H1 (cell line): ENCODE measurements around the gene CNTN6. TPM values are rescaled to one million over a fixed set of nuclear protein-coding genes. Genes with fewer than 3 reads are reported as not detected.

Source experiments
- CTCF ChIA-PET: fragments of 300-600 bp; sonication (Branson Sonifier 250); formaldehyde crosslinking; loops from one replicate; lab custom pipeline; 2021; ENCODE audit not compliant: partially characterized antibody; lab: Charles Lee
- POLR2A ChIA-PET: fragments of 300-600 bp; sonication (Branson Sonifier 250); formaldehyde crosslinking; loops from one replicate; lab custom pipeline; 2021; ENCODE audit warnings: inconsistent platforms; ENCODE audit not compliant: partially characterized antibody; lab: Charles Lee
- DNase-seq, 2 experiments: peaks; one replicate each; pipeline versions ENCODE4 v3.0.0 to v3.0.0-alpha.2; 2010 to 2022; ENCODE audit warnings: low spot score in 2 of 2, low read depth in 1 of 2, mixed read lengths in 1 of 2
- FAIRE-seq: peaks from 2 replicates; lab custom pipeline; 2011; peaks lifted over from hg19 to GRCh38; lab: Jason Lieb, UNC
- H2AFZ ChIP-seq: 2 replicates; pipeline ENCODE4 v1.8.1; 2012; ENCODE audit warnings: low read length, inconsistent platforms
- H2AK5ac ChIP-seq: 2 replicates; pipeline ENCODE4 v1.6.1; 2013; ENCODE audit warnings: low read depth, low read length
- H2BK120ac ChIP-seq: replicated peaks from 2 replicates; pipeline ENCODE3; 2013; ENCODE audit warnings: low read depth, low read length, inconsistent platforms
- H2BK12ac ChIP-seq: 2 replicates; pipeline ENCODE4 v1.6.1; 2013; ENCODE audit warnings: low read depth, low read length
- H2BK15ac ChIP-seq: 2 replicates; pipeline ENCODE4 v1.6.1; 2013; ENCODE audit warnings: low read length
- H2BK20ac ChIP-seq: 2 replicates; pipeline ENCODE4 v1.6.1; 2013; ENCODE audit warnings: low read length
- H2BK5ac ChIP-seq: 2 replicates; pipeline ENCODE4 v1.6.1; 2013; ENCODE audit warnings: low read depth, low read length
- H3K14ac ChIP-seq: 2 replicates; pipeline ENCODE4 v1.6.1; 2013; ENCODE audit warnings: inconsistent platforms; ENCODE audit not compliant: insufficient read length
- H3K18ac ChIP-seq: 2 replicates; pipeline ENCODE4 v1.6.1; 2013; ENCODE audit warnings: low read length; ENCODE audit errors: extremely low read depth
- H3K23ac ChIP-seq: 2 replicates; pipeline ENCODE4 v1.6.1; 2013; ENCODE audit warnings: inconsistent platforms; ENCODE audit not compliant: insufficient read length
- H3K23me2 ChIP-seq: 2 replicates; pipeline ENCODE4 v1.6.1; 2013; ENCODE audit warnings: low read depth, low read length
- H3K27ac ChIP-seq: 2 replicates; pipeline ENCODE4 v1.6.1; 2011; ENCODE audit warnings: low read depth, low read length, inconsistent platforms
- H3K27me3 ChIP-seq, 4 experiments: replicated peaks in 1 of 4; 1 replicate in 1 of 4; 2 replicates in 3 of 4; pipeline versions ENCODE4 v1.6.1 to v1.8.1; 2011 to 2013; ENCODE audit warnings: low read length in 3 of 4, mild to moderate bottlenecking in 3 of 4, inconsistent platforms in 2 of 4, mixed read lengths in 2 of 4, moderate library complexity in 1 of 4; ENCODE audit not compliant: control insufficient read depth in 3 of 4, insufficient read depth in 3 of 4; ENCODE audit errors: extremely low read depth in 1 of 4
- H3K36me3 ChIP-seq, 4 experiments: 2 replicates each; pipeline versions ENCODE4 v1.6.1 to v1.8.1; 2011 to 2013; ENCODE audit warnings: mild to moderate bottlenecking in 4 of 4, low read length in 3 of 4, moderate library complexity in 2 of 4, control low read depth in 1 of 4, inconsistent platforms in 1 of 4; ENCODE audit not compliant: insufficient read depth in 4 of 4, control insufficient read depth in 2 of 4
- H3K4ac ChIP-seq: replicated peaks from 2 replicates; pipeline ENCODE3; 2013; ENCODE audit warnings: low read length, low read depth, mixed read lengths, inconsistent platforms; ENCODE audit not compliant: insufficient read length
- H3K4me1 ChIP-seq, 4 experiments: replicated peaks in 1 of 4; 1 replicate in 1 of 4; 2 replicates in 3 of 4; pipeline versions ENCODE4 v1.6.1 to v1.8.1; 2011 to 2013; ENCODE audit warnings: low read length in 3 of 4, inconsistent platforms in 2 of 4, mixed read lengths in 1 of 4; ENCODE audit not compliant: insufficient read depth in 4 of 4, control insufficient read depth in 3 of 4
- H3K4me2 ChIP-seq, 2 experiments: 2 replicates each; pipeline versions ENCODE4 v1.6.1 to v1.8.1; 2011 to 2013; ENCODE audit warnings: low read depth in 2 of 2, low read length in 2 of 2, control low read depth in 1 of 2, inconsistent platforms in 1 of 2, mild to moderate bottlenecking in 1 of 2; ENCODE audit not compliant: insufficient read depth in 1 of 2
- H3K4me3 ChIP-seq, 4 experiments: fragments of 200-600, 300-600 bp in 1 of 4; sonication (generic), shearing (Covaris generic), sonication (Bioruptor Twin) in 1 of 4; 2 replicates each; pipeline versions ENCODE4 v1.5.1 to v1.8.1; 2011 to 2016; ENCODE audit warnings: low read length in 4 of 4, low read depth in 3 of 4, control low read depth in 2 of 4, inconsistent platforms in 2 of 4, mild to moderate bottlenecking in 2 of 4, mixed read lengths in 1 of 4, moderate library complexity in 1 of 4; ENCODE audit not compliant: insufficient read depth in 2 of 4; ENCODE audit errors: extremely low read depth in 1 of 4
- H3K56ac ChIP-seq: replicated peaks from 2 replicates; pipeline ENCODE3; 2013; ENCODE audit warnings: low read depth, mild to moderate bottlenecking, mixed read lengths, low read length, inconsistent platforms; ENCODE audit not compliant: insufficient read length
- H3K79me1 ChIP-seq: 2 replicates; pipeline ENCODE4 v1.6.1; 2013; ENCODE audit warnings: low read depth, low read length, control low read depth
- H3K79me2 ChIP-seq, 2 experiments: 2 replicates each; pipeline versions ENCODE4 v1.6.1 to v1.8.1; 2012 to 2013; ENCODE audit warnings: low read length in 2 of 2, mild to moderate bottlenecking in 2 of 2, inconsistent platforms in 1 of 2; ENCODE audit not compliant: insufficient read depth in 2 of 2, control insufficient read depth in 1 of 2
- H3K9ac ChIP-seq, 4 experiments: replicated peaks in 1 of 4; 1 replicate in 1 of 4; 2 replicates in 3 of 4; pipeline versions ENCODE4 v1.6.1 to v1.8.1; 2011 to 2013; ENCODE audit warnings: low read depth in 3 of 4, low read length in 3 of 4, control low read depth in 2 of 4, mild to moderate bottlenecking in 2 of 4, moderate library complexity in 2 of 4, inconsistent platforms in 1 of 4; ENCODE audit errors: extremely low read depth in 1 of 4
- H3K9me3 ChIP-seq, 2 experiments: 2 replicates each; pipeline versions ENCODE4 v1.6.1 to v1.8.1; 2012 to 2013; ENCODE audit warnings: mild to moderate bottlenecking in 2 of 2, moderate library complexity in 2 of 2, control low read depth in 1 of 2, inconsistent platforms in 1 of 2, low read depth in 1 of 2, low read length in 1 of 2, mixed read lengths in 1 of 2; ENCODE audit not compliant: insufficient read depth in 2 of 2
- H4K20me1 ChIP-seq, 2 experiments: replicated peaks in 1 of 2; 2 replicates each; pipeline versions ENCODE3 to v1.8.1; 2011 to 2013; ENCODE audit warnings: inconsistent platforms in 2 of 2, low read length in 2 of 2, mild to moderate bottlenecking in 1 of 2; ENCODE audit not compliant: insufficient read depth in 2 of 2, control insufficient read depth in 1 of 2
- H4K5ac ChIP-seq: 2 replicates; pipeline ENCODE4 v1.6.1; 2013; ENCODE audit warnings: low read length, low read depth, mixed read lengths, inconsistent platforms; ENCODE audit not compliant: insufficient read length
- H4K8ac ChIP-seq: 2 replicates; pipeline ENCODE4 v1.8.0; 2013; ENCODE audit warnings: mild to moderate bottlenecking, moderate library complexity, low read length, inconsistent platforms; ENCODE audit not compliant: insufficient read depth; ENCODE audit errors: extremely low read depth
- H4K91ac ChIP-seq: replicated peaks from 2 replicates; pipeline ENCODE3; 2013; ENCODE audit warnings: low read length, mixed read lengths, inconsistent platforms; ENCODE audit not compliant: insufficient read length
- CHD7 ChIP-seq: fragments of 300-600 bp; sonication (generic); IDR thresholded peaks from 2 replicates; pipeline ENCODE4 v1.7.1; 2012; ENCODE audit warnings: low read length, moderate library complexity, mild to moderate bottlenecking, inconsistent platforms; ENCODE audit not compliant: insufficient replicate concordance
- polyA plus RNA-seq, 7 experiments: library from polyadenylated mRNA; depleted of rRNA in 3 of 7; stranded (reverse) in 5 of 7; unstranded in 2 of 7; fragments of >200 nt in 5 of 7; fragments of 200-250 nt in 2 of 7; gene quantifications; 1 replicate in 5 of 7; 2 replicates in 1 of 7; 4 replicates in 1 of 7; pipeline versions ENCODE4 v1.2.1 to v1.2.3, GENCODE V29; 2011 to 2013; ENCODE audit warnings: missing spikeins in 2 of 7, mixed read lengths in 2 of 7
- total RNA-seq: library from RNA; stranded (reverse); fragmentation: NEBNext Ultra II Directional; extraction: Animal tissue kit (Norgen Biotek cat#: 25700); gene quantifications from 2 replicates; pipeline ENCODE4 v1.2.1, GENCODE V29; 2021

The CNTN6 gene
- total and polyA plus RNA-seq, 2 of the 8 experiments (the other 6 are each of a cell fraction or from before 2014, with no cell fraction given): not detected

- CTCF ChIA-PET: no interaction called here
- no peaks in the 10 kb centered on the region for H3K4me1 ChIP-seq
- TF ChIP-seq CHD7: no peak
Observed at GRCh38 chr3:1056744-1057143, 36.1 kb upstream of the CNTN6 start.

More at GRCh38 chr3:1056744-1057143, 36.1 kb upstream of the CNTN6 start:
- Histone ChIP-seq H3K36me3 (no peaks in the 10 kb centered on the region), H4K8ac (no peak overlapping the region), H3K4me2 (no peak overlapping the region), H2BK15ac (no peak overlapping the region), H2BK12ac (no peak overlapping the region), H4K20me1 (no peaks in the 10 kb centered on the region), H3K4me3 (no peak overlapping the region), H3K4ac (no peak overlapping the region), H2BK5ac (no peak overlapping the region), H3K14ac (no peak overlapping the region), H3K23ac (no peak overlapping the region), H4K91ac (no peak overlapping the region), H2AK5ac (no peak overlapping the region), H2BK120ac (no peak overlapping the region), H3K18ac (no peak overlapping the region), H4K5ac (no peak overlapping the region), H3K56ac (no peak overlapping the region), H3K9ac (no peak overlapping the region), H3K79me2 (no peaks in the 10 kb centered on the region), H3K23me2 (no peaks in the 10 kb centered on the region), H3K27ac (no peak overlapping the region), H3K79me1 (no peaks in the 10 kb centered on the region), H3K9me3 (no peaks in the 10 kb centered on the region), H2BK20ac (no peak overlapping the region), H2AFZ (no peak overlapping the region), H3K27me3 (no peaks in the 10 kb centered on the region)
- POLR2A ChIA-PET: interaction anchor here (0.7 kb wide), 1 partner anchor 24 kb away, joined by 4 read pairs; no protein-coding TSS in a partner anchor
- no peak for FAIRE-seq
- DNase-seq: no peak
